Fibroblast of lung (primary cell): ENCODE measurements around the gene DCTN4.

Source experiments
- EZH2 ChIP-seq: IDR thresholded peaks from 2 replicates; pipeline ENCODE4 v1.5.1; 2012; ENCODE audit warnings: low read length, control low read depth, mild to moderate bottlenecking; ENCODE audit errors: missing control alignments
- TF ChIP-seq, protein P1 (sequence below), 2 donors: IDR thresholded peaks in 1 of 2; conservative IDR thresholded peaks in 1 of 2; 1 replicate in 1 of 2; 2 replicates in 1 of 2; pipeline ENCODE4 v1.5.1; 2011 to 2012; ENCODE audit warnings: low read length in 2 of 2, control low read depth in 1 of 2, inconsistent platforms in 1 of 2, low read depth in 1 of 2, mild to moderate bottlenecking in 1 of 2

DNA sequence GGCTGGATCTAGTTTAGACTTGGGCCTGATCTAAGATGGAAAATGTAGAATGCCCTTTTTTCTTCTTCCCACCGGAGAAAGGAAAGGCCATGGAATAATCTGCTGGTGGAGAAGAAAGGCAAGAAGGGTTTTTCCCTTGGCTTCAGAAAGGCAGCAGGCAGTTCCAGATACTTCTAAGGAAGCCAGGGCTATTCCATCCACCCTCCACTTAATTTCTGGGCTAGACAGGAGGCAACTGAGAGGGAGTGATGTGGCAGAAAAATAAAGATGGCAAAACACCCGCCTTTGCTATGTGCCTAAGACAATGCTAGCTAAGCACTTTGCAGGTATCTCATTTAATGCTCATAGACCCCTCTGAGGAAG is 87.9 kb downstream of the DCTN4 start:
- TF ChIP-seq, protein P1, sequence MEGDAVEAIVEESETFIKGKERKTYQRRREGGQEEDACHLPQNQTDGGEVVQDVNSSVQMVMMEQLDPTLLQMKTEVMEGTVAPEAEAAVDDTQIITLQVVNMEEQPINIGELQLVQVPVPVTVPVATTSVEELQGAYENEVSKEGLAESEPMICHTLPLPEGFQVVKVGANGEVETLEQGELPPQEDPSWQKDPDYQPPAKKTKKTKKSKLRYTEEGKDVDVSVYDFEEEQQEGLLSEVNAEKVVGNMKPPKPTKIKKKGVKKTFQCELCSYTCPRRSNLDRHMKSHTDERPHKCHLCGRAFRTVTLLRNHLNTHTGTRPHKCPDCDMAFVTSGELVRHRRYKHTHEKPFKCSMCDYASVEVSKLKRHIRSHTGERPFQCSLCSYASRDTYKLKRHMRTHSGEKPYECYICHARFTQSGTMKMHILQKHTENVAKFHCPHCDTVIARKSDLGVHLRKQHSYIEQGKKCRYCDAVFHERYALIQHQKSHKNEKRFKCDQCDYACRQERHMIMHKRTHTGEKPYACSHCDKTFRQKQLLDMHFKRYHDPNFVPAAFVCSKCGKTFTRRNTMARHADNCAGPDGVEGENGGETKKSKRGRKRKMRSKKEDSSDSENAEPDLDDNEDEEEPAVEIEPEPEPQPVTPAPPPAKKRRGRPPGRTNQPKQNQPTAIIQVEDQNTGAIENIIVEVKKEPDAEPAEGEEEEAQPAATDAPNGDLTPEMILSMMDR (conservative IDR thresholded peaks at IDR 0.05 in 1 of 2, IDR thresholded peaks at IDR 0.05 in 1 of 2; ENCODE audit: low read depth in 1 of 2, low read length in 2 of 2): no peak
- no peak for TF ChIP-seq EZH2
